PC-9 (cell line): ENCODE measurements around the gene ZFPM1. TPM values are rescaled to one million over a fixed set of nuclear protein-coding genes. Genes with fewer than 3 reads are reported as not detected.

ENCODE experiments used
- BruUV-seq: library from RNA; stranded (reverse); fragments of 400-500 nt; replicated peaks from 2 replicates; lab custom pipeline; 2021; lab: Mats Ljungman, UMichigan
- CTCF ChIA-PET: fragments of 300-600 bp; sonication (Branson Sonifier 250); formaldehyde crosslinking; loops from one replicate; lab custom pipeline; 2022; ENCODE audit warnings: antibody characterized with exemption; lab: Charles Lee
- POLR2A ChIA-PET: fragments of 300-600 bp; sonication (Branson Sonifier 250); formaldehyde crosslinking; loops from one replicate; lab custom pipeline; 2022; ENCODE audit warnings: antibody characterized with exemption; ENCODE audit not compliant: unreplicated experiment; lab: Charles Lee
- DNase-seq, 2 experiments: peaks; one replicate each; pipeline versions ENCODE4 v3.0.0 to v3.0.0-alpha.2; 2015 to 2022; ENCODE audit warnings: mixed read lengths in 1 of 2
- H2AFZ ChIP-seq: fragments of 200-600 bp; sonication (generic); 2 replicates; pipeline ENCODE4 v1.8.1; 2017; ENCODE audit warnings: antibody characterized with exemption
- H3F3A ChIP-seq: fragments of 200-600 bp; sonication (generic); 2 replicates; pipeline ENCODE4 v1.8.1; 2017; ENCODE audit warnings: antibody characterized with exemption, mild to moderate bottlenecking, low read depth; ENCODE audit not compliant: insufficient read depth
- H3K27ac ChIP-seq: fragments of 200-600 bp; sonication (generic); 2 replicates; pipeline ENCODE4 v1.6.1; 2016; ENCODE audit warnings: mixed run types
- H3K27me3 ChIP-seq: fragments of 200-600 bp; sonication (generic); 2 replicates; pipeline ENCODE4 v1.6.1; 2016; ENCODE audit warnings: low read depth, mixed run types; ENCODE audit not compliant: insufficient read depth
- H3K36me3 ChIP-seq: fragments of 200-600 bp; sonication (generic); 2 replicates; pipeline ENCODE4 v1.6.1; 2016; ENCODE audit warnings: low read depth, mixed run types
- H3K4me1 ChIP-seq: fragments of 200-600 bp; sonication (generic); replicated peaks from 2 replicates; pipeline ENCODE4 v1.6.1; 2016; ENCODE audit warnings: mixed run types; ENCODE audit not compliant: insufficient read depth
- H3K4me2 ChIP-seq: fragments of 200-600 bp; sonication (generic); 2 replicates; pipeline ENCODE4 v1.6.1; 2017; ENCODE audit warnings: mixed run types
- H3K4me3 ChIP-seq: fragments of 200-600 bp; sonication (generic); 2 replicates; pipeline ENCODE4 v1.6.1; 2016; ENCODE audit warnings: mixed run types
- H3K79me2 ChIP-seq: fragments of 200-600 bp; sonication (generic); 2 replicates; pipeline ENCODE4 v1.6.1; 2017; ENCODE audit warnings: low read depth, mixed run types
- H3K9me2 ChIP-seq: fragments of 200-600 bp; sonication (generic); 2 replicates; pipeline ENCODE4 v1.8.1; 2017; ENCODE audit warnings: mild to moderate bottlenecking; ENCODE audit not compliant: insufficient read depth
- H3K9me3 ChIP-seq: fragments of 200-600 bp; sonication (generic); 2 replicates; pipeline ENCODE4 v1.8.1; 2016; ENCODE audit warnings: low read depth; ENCODE audit not compliant: insufficient read depth
- H4K20me1 ChIP-seq: fragments of 200-600 bp; sonication (generic); 2 replicates; pipeline ENCODE4 v1.8.1; 2017; ENCODE audit not compliant: insufficient read depth
- CTCF ChIP-seq: fragments of 200-600 bp; sonication (generic); conservative IDR thresholded peaks from 2 replicates; pipeline ENCODE4 v1.6.1; 2017; ENCODE audit warnings: mixed run types, antibody characterized with exemption, mild to moderate bottlenecking, moderate library complexity
- EZH2 ChIP-seq: fragments of 200-600 bp; sonication (generic); IDR thresholded peaks from 2 replicates; pipeline ENCODE4 v1.8.0; 2017; ENCODE audit warnings: antibody characterized with exemption, low read depth
- intact Hi-C: fragments of 100-400 bp; cut with micrococcal nuclease; formaldehyde crosslinking; loops from one replicate; pipeline ENCODE4 v1.10.0; 2022; ENCODE audit not compliant: unreplicated experiment
- total RNA-seq: library from RNA; stranded (reverse); gene quantifications from 2 replicates; pipeline ENCODE4 v1.2.3, GENCODE V29; 2021

Gene ZFPM1
- total RNA-seq, 1 experiment from 2014 or later = 19.7 TPM

GRCh38 chr16:88519938-88520653, 67.0 kb downstream of the ZFPM1 start:
- CTCF ChIA-PET = no interaction called here

GRCh38 chr16:88521674-88522073, 68.6 kb downstream of the ZFPM1 start:
- Histone ChIP-seq H3K4me3 (no peak overlapping the region), H3K27me3 (no peaks in the 10 kb centered on the region), H3K79me2 (no peaks in the 10 kb centered on the region), H2AFZ (no peak overlapping the region), H3K9me2 (no peaks in the 10 kb centered on the region), H3K36me3 (no peaks in the 10 kb centered on the region), H4K20me1 (no peaks in the 10 kb centered on the region), H3K27ac (no peak overlapping the region), H3K4me1 (no peaks in the 10 kb centered on the region), H3K4me2 (no peak overlapping the region), H3F3A (no peaks in the 10 kb centered on the region), H3K9me3 (no peaks in the 10 kb centered on the region)
- intact Hi-C loops = no loop called here
- ChIA-PET POLR2A (no interaction called here), CTCF (no interaction called here)
- DNase-seq = no peak
- TF ChIP-seq CTCF = no peak
- no peak for TF ChIP-seq EZH2
- no TSS peak for BruUV-seq

More at GRCh38 chr16:88519938-88520653, 67.0 kb downstream of the ZFPM1 start:
- H4K20me1 ChIP-seq = no peaks in the 10 kb centered on the region
- no peaks in the 10 kb centered on the region for H3K79me2 ChIP-seq
- H3K36me3 ChIP-seq = no peaks in the 10 kb centered on the region
- intact Hi-C loops = no loop called here
- H3K9me3 ChIP-seq = no peaks in the 10 kb centered on the region
- H2AFZ ChIP-seq = no peak overlapping the region
- no peaks in the 10 kb centered on the region for H3F3A ChIP-seq
- H3K4me3 ChIP-seq = no peak overlapping the region
- H3K4me2 ChIP-seq = no peak overlapping the region
- BruUV-seq = no TSS peak
- no peak for DNase-seq
- H3K4me1 ChIP-seq = no peaks in the 10 kb centered on the region
- no peak overlapping the region for H3K27ac ChIP-seq
- TF ChIP-seq EZH2 (no peak), CTCF (no peak)
- H3K27me3 ChIP-seq = no peaks in the 10 kb centered on the region
- no peaks in the 10 kb centered on the region for H3K9me2 ChIP-seq
- POLR2A ChIA-PET = no interaction called here

GRCh38 chr16:88522276-88522949, 69.3 kb downstream of the ZFPM1 start:
- Histone ChIP-seq H3F3A (no peaks in the 10 kb centered on the region), H3K36me3 (no peaks in the 10 kb centered on the region), H3K4me1 (no peaks in the 10 kb centered on the region), H3K27me3 (no peaks in the 10 kb centered on the region), H3K9me3 (no peaks in the 10 kb centered on the region), H3K4me3 (no peak overlapping the region), H3K27ac (no peak overlapping the region), H2AFZ (no peak overlapping the region), H3K9me2 (no peaks in the 10 kb centered on the region), H3K4me2 (no peak overlapping the region), H3K79me2 (no peaks in the 10 kb centered on the region), H4K20me1 (no peaks in the 10 kb centered on the region)
- intact Hi-C loops = no loop called here
- POLR2A ChIA-PET = no interaction called here
- no peak for DNase-seq
- no TSS peak for BruUV-seq
- TF ChIP-seq EZH2 (no peak), CTCF (no peak)
- CTCF ChIA-PET = no interaction called here
